Osteocyte (in vitro differentiated cells): Measurements from ENCODE around the gene LRRC28. TPM values are rescaled to one million over a fixed set of nuclear protein-coding genes. Genes with fewer than 3 reads are reported as not detected.

Experiments used
- DNase-seq: peaks from one replicate; pipeline ENCODE4 v3.0.0; 2021; ENCODE audit warnings: mixed read lengths; ENCODE audit not compliant: unreplicated experiment; ENCODE audit errors: extremely low spot score
- H3K27ac Mint-ChIP-seq: one replicate; pipeline ENCODE4 v1.8.0; 2021; ENCODE audit warnings: mild to moderate bottlenecking, mixed read lengths; ENCODE audit not compliant: unreplicated experiment
- H3K27me3 Mint-ChIP-seq: one replicate; pipeline ENCODE4 v1.8.0; 2021; ENCODE audit warnings: mixed read lengths; ENCODE audit not compliant: unreplicated experiment
- H3K36me3 Mint-ChIP-seq: one replicate; pipeline ENCODE4 v1.8.0; 2021; ENCODE audit warnings: mixed read lengths; ENCODE audit not compliant: unreplicated experiment
- H3K4me1 Mint-ChIP-seq: one replicate; pipeline ENCODE4 v1.8.0; 2021; ENCODE audit warnings: mixed read lengths; ENCODE audit not compliant: unreplicated experiment
- H3K4me3 Mint-ChIP-seq: one replicate; pipeline ENCODE4 v1.8.0; 2021; ENCODE audit warnings: mild to moderate bottlenecking, moderate library complexity, mixed read lengths; ENCODE audit not compliant: unreplicated experiment
- H3K9me3 Mint-ChIP-seq: one replicate; pipeline ENCODE4 v1.8.0; 2021; ENCODE audit warnings: mixed read lengths; ENCODE audit not compliant: unreplicated experiment
- total RNA-seq: library from RNA; stranded (reverse); gene quantifications from 2 replicates; pipeline ENCODE4 v1.2.1, GENCODE V29; 2021
- TF ChIP-seq, protein P1 (sequence below): fragments of 200-600 bp; sonication (generic); IDR thresholded peaks from 2 replicates; pipeline ENCODE4 v1.5.0; 2021; ENCODE audit warnings: antibody characterized with exemption, mild to moderate bottlenecking, moderate library complexity

Gene LRRC28
- total RNA-seq, 1 donor from 2014 or later = 27.4 TPM

GRCh38 chr15:99211926-99212325 is 39.4 kb upstream of the LRRC28 start:
- peaks cover 20% of the 10 kb centered on the region for H3K36me3 Mint-ChIP-seq
- no peak for DNase-seq
- TF ChIP-seq, protein P1, sequence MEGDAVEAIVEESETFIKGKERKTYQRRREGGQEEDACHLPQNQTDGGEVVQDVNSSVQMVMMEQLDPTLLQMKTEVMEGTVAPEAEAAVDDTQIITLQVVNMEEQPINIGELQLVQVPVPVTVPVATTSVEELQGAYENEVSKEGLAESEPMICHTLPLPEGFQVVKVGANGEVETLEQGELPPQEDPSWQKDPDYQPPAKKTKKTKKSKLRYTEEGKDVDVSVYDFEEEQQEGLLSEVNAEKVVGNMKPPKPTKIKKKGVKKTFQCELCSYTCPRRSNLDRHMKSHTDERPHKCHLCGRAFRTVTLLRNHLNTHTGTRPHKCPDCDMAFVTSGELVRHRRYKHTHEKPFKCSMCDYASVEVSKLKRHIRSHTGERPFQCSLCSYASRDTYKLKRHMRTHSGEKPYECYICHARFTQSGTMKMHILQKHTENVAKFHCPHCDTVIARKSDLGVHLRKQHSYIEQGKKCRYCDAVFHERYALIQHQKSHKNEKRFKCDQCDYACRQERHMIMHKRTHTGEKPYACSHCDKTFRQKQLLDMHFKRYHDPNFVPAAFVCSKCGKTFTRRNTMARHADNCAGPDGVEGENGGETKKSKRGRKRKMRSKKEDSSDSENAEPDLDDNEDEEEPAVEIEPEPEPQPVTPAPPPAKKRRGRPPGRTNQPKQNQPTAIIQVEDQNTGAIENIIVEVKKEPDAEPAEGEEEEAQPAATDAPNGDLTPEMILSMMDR = no peak

DNA sequence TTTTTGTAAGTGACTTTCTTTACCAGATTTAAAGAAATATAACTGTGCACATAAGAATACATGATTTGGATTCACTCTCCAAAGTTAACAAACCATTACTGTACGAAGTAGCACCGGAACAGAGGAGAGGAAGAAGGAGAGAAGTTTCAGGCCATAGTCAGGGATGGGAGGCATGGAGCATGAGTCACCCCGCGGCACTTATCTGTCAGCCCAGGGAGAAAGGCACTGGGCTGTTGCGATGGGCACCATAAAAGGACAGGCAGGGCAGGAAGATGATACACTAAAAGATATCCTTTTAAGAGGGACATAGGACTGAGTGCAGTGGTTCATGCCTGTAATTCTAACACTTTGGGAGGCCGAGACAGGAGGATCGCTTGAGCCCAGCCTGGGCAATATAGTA is 38.9 kb upstream of the LRRC28 start:
- no peaks in the 10 kb centered on the region for H3K27me3 Mint-ChIP-seq
- H3K4me3 Mint-ChIP-seq = no peak overlapping the region
- peaks cover 4% of the 10 kb centered on the region for H3K4me1 Mint-ChIP-seq
- H3K27ac Mint-ChIP-seq = peak overlapping the region; percentile 12
- H3K9me3 Mint-ChIP-seq = no peaks in the 10 kb centered on the region
- TF ChIP-seq, protein P1 = no peak
- DNase-seq = no peak
- peaks cover 18% of the 10 kb centered on the region for H3K36me3 Mint-ChIP-seq

More at GRCh38 chr15:99211926-99212325, 39.4 kb upstream of the LRRC28 start:
- Mint-ChIP-seq H3K4me3 (no peak overlapping the region), H3K9me3 (no peaks in the 10 kb centered on the region), H3K27me3 (no peaks in the 10 kb centered on the region), H3K27ac (no peak overlapping the region), H3K4me1 (peaks cover 4% of the 10 kb centered on the region)

GRCh38 chr15:99213187-99213811 is 38.0 kb upstream of the LRRC28 start:
- peaks cover 4% of the 10 kb centered on the region for H3K4me1 Mint-ChIP-seq
- no peak for DNase-seq
- no peak overlapping the region for H3K27ac Mint-ChIP-seq
- peaks cover 27% of the 10 kb centered on the region for H3K36me3 Mint-ChIP-seq
- H3K4me3 Mint-ChIP-seq = no peak overlapping the region
- H3K9me3 Mint-ChIP-seq = no peaks in the 10 kb centered on the region
- TF ChIP-seq, protein P1 = peak; percentile 95
- H3K27me3 Mint-ChIP-seq = no peaks in the 10 kb centered on the region

GRCh38 chr15:99224372-99225214 is 26.7 kb upstream of the LRRC28 start:
- peaks cover 49% of the 10 kb centered on the region for H3K36me3 Mint-ChIP-seq
- no peaks in the 10 kb centered on the region for H3K4me1 Mint-ChIP-seq
- H3K9me3 Mint-ChIP-seq = no peaks in the 10 kb centered on the region
- TF ChIP-seq, protein P1 = no peak
- H3K4me3 Mint-ChIP-seq = no peak overlapping the region
- no peak overlapping the region for H3K27ac Mint-ChIP-seq
- DNase-seq = no peak
- no peaks in the 10 kb centered on the region for H3K27me3 Mint-ChIP-seq

GRCh38 chr15:99226802-99227201 is 24.5 kb upstream of the LRRC28 start:
- Mint-ChIP-seq H3K27ac (no peak overlapping the region), H3K4me1 (no peaks in the 10 kb centered on the region), H3K36me3 (peaks cover 34% of the 10 kb centered on the region), H3K9me3 (no peaks in the 10 kb centered on the region), H3K4me3 (no peak overlapping the region), H3K27me3 (no peaks in the 10 kb centered on the region)
- DNase-seq = no peak
- TF ChIP-seq, protein P1 = no peak
